ENCODE data around the gene FNDC5. TPM values are rescaled to one million over a fixed set of nuclear protein-coding genes. Genes with fewer than 3 reads are reported as not detected.

Gene FNDC5
- total and polyA plus RNA-seq, 2 experiments from 2014 or later, result 9.0 to 11.2 TPM

- H3K4me1 ChIP-seq (ENCODE audit: insufficient read depth), result no peaks in the 10 kb centered on the region
- no peaks in the 10 kb centered on the region for H3K9me3 ChIP-seq (ENCODE audit: low read depth)
- TF ChIP-seq CTCF (IDR thresholded peaks at IDR 0.05; ENCODE audit: poor library complexity) (no peak), EZH2 (IDR thresholded peaks at IDR 0.05; ENCODE audit: borderline replicate concordance) (no peak), EZH2phosphoT487 (IDR thresholded peaks at IDR 0.05; ENCODE audit: low read depth, severe bottlenecking, unreplicated experiment) (no peak)
- WGBS (ENCODE audit: low lambda C conversion rate, missing lambda C conversion rate), result 91% methylated on average over 7 of the region's 7 CpGs
- no peaks in the 10 kb centered on the region for H3K27me3 ChIP-seq
- H3K79me2 ChIP-seq, result no peaks in the 10 kb centered on the region
- no peaks in the 10 kb centered on the region for H4K20me1 ChIP-seq (ENCODE audit: insufficient read depth, poor library complexity, severe bottlenecking)
- H3K27ac ChIP-seq, result no peak overlapping the region
- no peak overlapping the region for H3K4me3 ChIP-seq
- H2AFZ ChIP-seq, result no peak overlapping the region
- DNase-seq (ENCODE audit: low spot score), result no peak
- H3K36me3 ChIP-seq (replicated peaks; ENCODE audit: insufficient read depth, low read depth), result no peaks in the 10 kb centered on the region
- no peak overlapping the region for H3K4me2 ChIP-seq
- no peaks in the 10 kb centered on the region for H3K9me2 ChIP-seq (replicated peaks; ENCODE audit: insufficient read depth)
Measured at GRCh38 chr1:32917521-32917920, 46.8 kb upstream of the FNDC5 start.

- no peaks in the 10 kb centered on the region for H3K9me2 ChIP-seq (replicated peaks; ENCODE audit: insufficient read depth)
- H3K36me3 ChIP-seq (replicated peaks; ENCODE audit: insufficient read depth, low read depth), result no peaks in the 10 kb centered on the region
- H3K4me1 ChIP-seq (ENCODE audit: insufficient read depth), result no peaks in the 10 kb centered on the region
- no peaks in the 10 kb centered on the region for H3K9me3 ChIP-seq (ENCODE audit: low read depth)
- H3K4me3 ChIP-seq, result no peak overlapping the region
- H4K20me1 ChIP-seq (ENCODE audit: insufficient read depth, poor library complexity, severe bottlenecking), result no peaks in the 10 kb centered on the region
- no peaks in the 10 kb centered on the region for H3K79me2 ChIP-seq
- no peak overlapping the region for H3K4me2 ChIP-seq
- no peak overlapping the region for H3K27ac ChIP-seq
- WGBS (ENCODE audit: low lambda C conversion rate, missing lambda C conversion rate), result 96% methylated on average over 12 of the region's 12 CpGs
- DNase-seq (ENCODE audit: low spot score), result no peak
- H3K27me3 ChIP-seq, result no peaks in the 10 kb centered on the region
- no peak overlapping the region for H2AFZ ChIP-seq
- TF ChIP-seq EZH2 (IDR thresholded peaks at IDR 0.05; ENCODE audit: borderline replicate concordance) (no peak), EZH2phosphoT487 (IDR thresholded peaks at IDR 0.05; ENCODE audit: low read depth, severe bottlenecking, unreplicated experiment) (no peak), CTCF (IDR thresholded peaks at IDR 0.05; ENCODE audit: poor library complexity) (no peak)
Measured at GRCh38 chr1:32915766-32916706, 45.3 kb upstream of the FNDC5 start.

- Histone ChIP-seq H3K36me3 (replicated peaks; ENCODE audit: insufficient read depth, low read depth) (no peaks in the 10 kb centered on the region), H3K4me1 (ENCODE audit: insufficient read depth) (peaks cover 3% of the 10 kb centered on the region), H2AFZ (no peak overlapping the region), H3K27ac (no peak overlapping the region), H4K20me1 (ENCODE audit: insufficient read depth, poor library complexity, severe bottlenecking) (no peaks in the 10 kb centered on the region), H3K9me3 (ENCODE audit: low read depth) (no peaks in the 10 kb centered on the region), H3K9me2 (replicated peaks; ENCODE audit: insufficient read depth) (no peaks in the 10 kb centered on the region), H3K79me2 (no peaks in the 10 kb centered on the region), H3K4me2 (no peak overlapping the region), H3K27me3 (no peaks in the 10 kb centered on the region), H3K4me3 (no peak overlapping the region)
- 93% methylated on average over 5 of the region's 5 CpGs for WGBS (ENCODE audit: low lambda C conversion rate, missing lambda C conversion rate)
- no peak for DNase-seq (ENCODE audit: low spot score)
- TF ChIP-seq EZH2 (IDR thresholded peaks at IDR 0.05; ENCODE audit: borderline replicate concordance) (no peak), CTCF (IDR thresholded peaks at IDR 0.05; ENCODE audit: poor library complexity) (no peak), EZH2phosphoT487 (IDR thresholded peaks at IDR 0.05; ENCODE audit: low read depth, severe bottlenecking, unreplicated experiment) (no peak)
Measured at GRCh38 chr1:32910319-32910718, 39.6 kb upstream of the FNDC5 start.
